Measurements from ENCODE around the gene CCNDBP1.
"Not testable (repeated sequence)": the region's sequence is repeated elsewhere in the genome, so short reads cannot be mapped to it uniquely, and the experiment has no call there.

Gene CCNDBP1

DNA sequence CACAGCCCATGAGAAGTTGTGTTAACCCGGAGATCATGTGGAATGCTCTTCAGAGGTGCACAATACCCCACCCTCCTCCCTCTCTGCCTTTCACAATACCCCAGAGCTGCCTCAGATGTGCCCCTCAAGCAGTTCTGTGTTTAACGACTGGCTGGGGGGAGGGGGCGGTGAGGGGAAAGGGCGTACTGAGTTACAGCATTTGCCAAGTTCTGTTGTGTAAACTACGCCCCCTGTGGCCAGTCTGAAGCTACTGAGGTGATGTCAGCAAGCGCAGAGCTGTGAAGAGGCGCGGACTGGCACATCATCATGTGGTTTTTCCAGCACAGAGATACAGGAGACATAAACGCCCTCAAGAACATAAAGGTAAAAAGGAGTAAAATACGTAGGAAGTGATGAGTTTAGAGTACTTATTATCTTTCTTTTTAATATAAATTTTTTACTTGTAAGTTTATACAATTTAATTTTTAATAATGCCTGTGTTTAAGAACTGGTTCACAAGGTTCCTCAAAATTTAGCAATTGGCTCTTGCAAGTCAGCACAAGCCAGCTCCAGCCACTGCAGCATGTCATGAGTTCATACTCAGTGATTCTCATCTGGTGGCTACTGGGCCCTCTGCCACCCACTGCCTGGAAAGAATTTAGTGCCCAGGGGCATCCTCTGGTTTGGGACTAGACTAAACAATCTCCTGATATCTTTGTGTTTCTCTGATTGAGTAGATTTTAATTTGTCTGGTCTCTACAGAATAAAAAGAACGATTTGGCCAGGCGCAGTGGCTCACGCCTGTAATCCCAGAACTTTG is 33.9 kb downstream of the CCNDBP1 start:
- DNase-seq, result no peak

DNA sequence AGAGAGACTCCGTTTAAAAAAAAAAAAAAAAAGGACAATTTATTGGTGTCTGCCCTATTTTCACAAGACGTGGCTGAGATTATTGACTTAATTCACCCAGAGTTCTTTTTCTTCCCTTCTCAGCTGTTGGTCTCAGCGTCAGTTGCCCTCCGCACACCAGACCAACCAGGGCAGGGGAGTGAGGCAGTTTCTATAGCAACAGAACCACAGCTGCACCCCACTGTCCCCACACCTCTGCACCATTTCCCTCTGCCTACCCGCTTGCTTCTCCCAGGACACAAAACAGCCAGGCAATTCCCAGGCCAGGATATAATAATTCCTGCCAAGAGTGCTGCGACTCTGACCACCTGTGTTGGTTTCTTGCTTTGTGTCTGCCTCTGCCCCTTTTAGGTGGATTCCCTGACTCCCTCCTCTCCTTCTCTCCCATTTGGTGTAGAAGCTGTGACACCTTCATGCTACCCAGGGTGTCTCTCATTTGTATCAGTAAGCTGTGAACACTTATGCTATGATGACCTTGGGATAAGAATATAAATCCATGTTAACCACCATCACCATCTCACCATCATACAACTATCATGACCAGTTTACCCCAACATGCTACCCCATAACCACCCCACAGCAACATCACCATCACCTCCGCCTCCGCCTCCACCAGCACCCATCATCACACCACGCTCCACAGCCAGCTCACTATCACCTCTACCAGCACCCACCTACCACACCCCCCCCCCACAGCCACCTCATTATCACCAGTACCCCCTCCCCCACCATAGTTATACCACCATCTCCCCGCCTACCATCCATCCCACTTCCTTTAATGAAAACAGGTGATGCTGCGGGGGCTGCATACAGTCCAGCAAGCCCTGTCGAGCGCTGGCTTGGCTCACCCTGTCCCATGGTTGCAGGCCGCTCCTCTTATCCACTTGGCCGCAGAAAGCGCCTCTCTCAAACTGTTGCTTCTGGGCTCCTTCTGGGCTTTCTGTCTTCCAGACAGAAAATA is 35.0 kb downstream of the CCNDBP1 start:
- DNase-seq, result no peak

- no peak for DNase-seq
Measured at GRCh38 chr15:43220991-43221403, 35.8 kb downstream of the CCNDBP1 start, which contains the start of gene EPB42. Gene EPB42, minus strand, starts transcription at chr15:43221018. Its CDS starts 193 bp downstream, at chr15:43220825.

GRCh38 chr15:43221422-43221821 is 36.2 kb downstream of the CCNDBP1 start:
- DNase-seq, result no peak

DNA sequence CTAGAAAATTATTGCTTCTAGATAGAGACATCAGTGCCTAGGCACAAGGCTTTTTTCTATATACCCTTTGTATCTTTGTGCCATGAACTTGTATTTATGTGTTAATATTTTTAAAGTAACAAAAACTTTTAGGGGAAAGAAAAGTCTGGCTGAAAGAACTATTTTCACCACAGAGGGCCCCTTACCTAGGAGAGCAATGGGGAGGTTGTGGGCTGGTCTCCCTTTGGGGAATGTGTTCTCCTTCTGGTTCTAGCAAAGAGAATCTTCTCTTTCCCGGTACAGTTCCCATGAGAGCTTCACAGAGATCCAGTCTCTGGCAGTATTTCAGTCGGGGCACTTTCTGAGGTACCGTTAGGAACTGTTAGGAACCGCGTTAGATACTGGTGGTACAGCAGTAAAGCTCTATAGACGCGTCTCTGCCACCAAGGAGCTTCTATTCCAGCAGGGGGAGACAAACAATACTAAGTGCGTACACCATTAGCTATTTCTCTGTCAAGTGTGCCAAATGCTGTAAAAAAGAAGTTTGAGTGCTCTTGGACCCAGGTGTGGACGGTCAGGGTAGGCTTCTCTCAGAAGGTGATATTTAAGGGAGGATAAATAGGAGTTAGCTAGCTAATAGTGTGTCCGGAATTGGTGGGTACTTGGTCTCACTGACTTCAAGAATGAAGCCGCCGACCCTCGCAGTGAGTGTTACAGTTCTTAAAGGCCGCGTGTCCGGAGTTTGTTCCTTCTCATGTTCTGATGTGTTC is 40.2 kb downstream of the CCNDBP1 start:
- DNase-seq, result peak; percentile 46

GRCh38 chr15:43225950-43226255 is 40.7 kb downstream of the CCNDBP1 start:
- not testable (repeated sequence) for DNase-seq

GRCh38 chr15:43226436-43227305 is 41.5 kb downstream of the CCNDBP1 start:
- no peak for DNase-seq

DNA sequence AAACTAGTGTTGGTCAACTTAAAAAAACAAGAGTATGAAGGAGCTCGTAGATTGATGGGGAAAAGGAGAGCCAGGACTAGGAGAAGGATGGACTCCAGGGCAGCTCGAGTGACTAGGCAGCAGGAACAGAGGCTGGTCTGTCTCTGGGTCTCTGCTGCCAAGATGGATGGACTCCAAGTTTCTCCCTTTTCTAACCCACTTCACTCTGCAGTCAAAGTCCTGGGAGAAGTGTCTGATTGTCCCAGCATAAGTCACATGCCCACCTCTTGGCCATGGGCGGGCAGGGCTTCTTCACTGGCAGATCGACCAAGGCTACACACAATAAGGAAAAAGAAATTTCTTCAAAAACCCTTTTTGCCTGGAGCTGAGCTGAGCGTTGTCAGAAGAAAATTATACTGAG is 44.8 kb downstream of the CCNDBP1 start:
- no peak for DNase-seq

DNA sequence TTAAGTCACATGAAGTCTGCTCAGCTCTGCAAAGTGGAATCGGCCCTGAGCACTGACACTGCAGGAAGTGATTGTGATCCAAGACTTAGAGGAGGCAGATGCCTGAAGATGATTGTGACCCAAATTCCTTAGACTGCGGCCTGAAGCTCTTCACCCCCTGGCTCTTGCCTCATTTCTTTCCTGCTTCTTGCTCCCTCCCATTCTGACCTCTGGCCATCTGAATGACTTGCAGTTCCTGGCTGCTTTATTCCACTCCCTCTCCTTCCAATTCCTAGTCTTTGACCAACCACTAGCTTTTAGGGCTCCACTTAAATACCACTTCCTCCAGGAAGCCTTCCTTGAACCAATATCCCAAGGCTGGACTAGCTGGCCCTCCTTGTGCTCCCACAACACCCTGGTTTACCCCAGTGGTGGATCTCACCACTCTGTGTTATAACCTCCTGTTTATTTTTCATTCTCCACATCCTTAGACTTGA is 45.5 kb downstream of the CCNDBP1 start:
- DNase-seq, result no peak

GRCh38 chr15:43232289-43232874 is 47.2 kb downstream of the CCNDBP1 start:
- no peak for DNase-seq

- no peak for DNase-seq
Measured at GRCh38 chr15:43235536-43235935, 50.3 kb downstream of the CCNDBP1 start.

DNA sequence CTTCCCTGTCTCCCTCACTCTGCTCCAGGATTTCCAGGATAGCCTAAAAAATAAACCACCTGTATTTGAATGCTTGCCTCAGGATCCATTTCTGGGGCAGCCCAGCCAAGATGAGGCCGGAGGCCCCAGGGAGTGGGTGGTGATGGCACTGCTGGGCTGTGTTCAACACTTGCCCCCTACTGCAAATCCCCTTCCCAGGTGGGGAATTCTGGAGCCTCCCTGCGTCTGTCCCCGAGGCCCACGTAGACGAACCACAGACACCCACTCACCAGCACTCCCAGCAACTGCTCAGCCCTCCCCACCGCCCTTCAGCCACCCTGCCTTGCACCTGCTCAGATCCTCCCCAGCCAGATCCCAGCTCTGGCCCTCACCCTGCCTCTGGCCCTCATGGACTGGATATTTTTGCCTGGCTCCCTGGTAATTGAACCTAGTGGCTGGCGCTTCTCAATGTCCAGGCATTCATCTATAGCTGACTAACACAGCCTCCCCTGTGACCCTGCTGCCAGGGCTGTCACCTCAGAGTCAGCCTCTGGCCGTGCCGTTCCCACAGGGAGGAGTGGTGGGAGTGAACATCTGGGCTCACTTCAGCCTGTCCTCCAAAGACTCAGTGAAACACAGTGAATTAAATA is 52.8 kb downstream of the CCNDBP1 start:
- no peak for DNase-seq

DNA sequence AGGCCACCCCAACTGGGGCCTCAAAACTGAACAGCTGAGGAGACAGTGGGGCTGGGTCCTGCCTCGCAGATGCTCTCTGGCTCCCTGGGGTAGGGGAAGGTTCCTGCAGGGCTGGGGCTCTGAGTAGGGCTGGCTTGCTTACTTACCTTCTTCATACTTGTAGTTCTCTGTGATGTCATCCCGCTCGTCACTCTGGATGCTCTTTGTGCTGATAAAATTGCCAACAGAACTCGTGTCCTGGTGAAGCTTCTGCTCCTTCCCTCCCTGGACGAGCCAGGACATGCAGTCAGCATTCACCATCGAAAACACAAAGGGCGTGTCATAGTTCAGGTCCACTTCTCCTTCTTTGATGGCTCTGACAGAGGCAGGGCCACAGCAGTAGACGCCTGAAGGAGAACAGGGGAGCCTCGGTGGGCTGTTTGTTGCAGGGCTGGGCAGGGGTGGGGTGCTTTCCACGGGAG is 53.5 kb downstream of the CCNDBP1 start:
- DNase-seq, result no peak

DNA sequence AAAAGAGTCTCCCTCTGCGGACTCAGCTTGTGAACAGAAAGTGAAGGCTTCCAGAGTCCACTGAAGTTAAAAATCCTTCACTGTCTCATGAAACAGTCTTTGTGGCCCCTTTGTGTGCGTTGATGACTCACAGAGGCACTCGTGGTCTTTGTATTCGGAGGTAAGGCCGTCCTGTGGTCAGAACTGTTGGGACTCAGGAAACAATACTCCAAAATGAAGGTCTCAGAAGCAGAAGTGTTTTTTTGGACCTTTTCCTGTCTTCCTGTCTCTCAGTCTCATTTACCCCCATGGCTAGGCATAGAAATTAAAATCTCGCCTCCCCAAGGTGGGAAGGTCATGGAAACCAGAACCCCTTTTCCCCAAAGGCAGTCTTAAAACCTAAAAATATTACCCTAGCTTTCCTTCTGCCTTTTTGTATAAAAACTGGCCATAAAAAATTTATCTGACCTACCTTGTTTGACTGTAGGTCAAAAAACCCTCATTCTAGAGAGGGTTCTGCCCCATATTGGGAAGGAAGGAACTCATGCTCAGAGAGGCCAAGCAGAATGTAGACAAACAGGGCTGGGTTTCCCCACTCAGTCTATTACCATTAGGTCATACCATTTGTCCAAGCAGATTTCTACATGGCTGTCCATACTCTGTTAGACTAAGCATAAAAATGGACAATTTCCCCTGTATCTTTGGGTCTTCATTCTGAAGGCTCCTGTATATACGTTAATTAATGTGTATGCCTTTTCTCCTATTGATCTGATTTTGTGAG is 54.7 kb downstream of the CCNDBP1 start:
- no peak for DNase-seq

DNA sequence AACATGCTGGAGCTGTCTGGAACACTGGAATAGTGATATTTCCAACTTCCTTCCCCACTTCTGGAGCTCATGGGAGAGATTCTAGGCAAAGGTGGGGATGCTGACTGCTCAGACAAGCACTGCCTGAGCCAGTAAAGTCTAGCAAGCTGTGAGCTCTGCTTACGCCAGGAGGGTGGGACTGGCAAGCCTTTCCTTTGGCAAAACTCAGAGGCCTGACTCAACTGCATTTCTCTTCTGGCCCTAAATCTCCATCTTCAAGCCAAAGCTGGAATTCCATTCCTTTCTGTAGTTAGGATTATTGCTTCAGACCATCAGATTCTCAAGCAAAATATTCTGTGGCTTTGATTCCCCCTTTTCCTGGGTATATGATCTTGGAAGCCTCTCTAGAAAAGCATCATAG is 55.9 kb downstream of the CCNDBP1 start:
- DNase-seq, result peak; percentile 89

GRCh38 chr15:43242616-43243015 is 57.4 kb downstream of the CCNDBP1 start:
- no peak for DNase-seq

DNA sequence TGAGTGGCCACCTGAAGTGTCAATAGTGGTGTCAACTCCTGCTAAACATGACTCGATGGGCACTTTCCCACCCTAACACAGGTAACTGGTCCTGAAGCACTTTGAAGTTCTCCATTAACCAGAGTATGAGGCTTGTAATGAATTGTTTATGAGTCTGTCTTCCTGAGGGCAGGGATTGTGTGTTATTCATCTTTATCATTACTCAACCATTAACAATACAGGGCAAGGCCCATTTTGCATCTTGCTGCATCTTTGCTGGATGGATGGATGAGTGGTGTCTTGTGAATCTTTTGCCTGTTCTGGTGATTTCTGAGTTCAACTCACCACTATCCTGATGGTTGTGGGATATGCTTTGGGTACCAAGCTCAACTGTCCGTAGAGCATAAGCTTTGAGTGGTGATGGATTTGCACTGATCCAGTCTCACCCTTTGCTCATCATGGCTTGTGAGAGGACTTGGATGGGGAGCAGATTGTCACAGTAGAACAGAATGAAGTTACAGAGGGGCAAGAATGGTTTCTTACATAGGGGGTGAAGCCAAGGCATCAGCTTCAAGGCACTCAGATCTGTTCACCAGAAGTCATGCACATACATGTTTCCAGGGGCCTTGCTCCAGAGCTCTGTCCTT is 57.9 kb downstream of the CCNDBP1 start:
- DNase-seq, result no peak

GRCh38 chr15:43244092-43244491 is 58.9 kb downstream of the CCNDBP1 start:
- no peak for DNase-seq

- DNase-seq, result no peak
Measured at GRCh38 chr15:43246261-43246774, 61.1 kb downstream of the CCNDBP1 start.
